Transverse colon (tissue), 4 donors: Measurements from ENCODE around the gene GNRHR. TPM values are rescaled to one million over a fixed set of nuclear protein-coding genes. Genes with fewer than 3 reads are reported as not detected.
"Not testable (repeated sequence)": the region's sequence is repeated elsewhere in the genome, so short reads cannot be mapped to it uniquely, and the experiment has no call there.

ENCODE experiments used
- DNase-seq: peaks from one replicate; pipeline ENCODE4 v3.0.0-alpha.2; 2019
- H3K27ac ChIP-seq, 4 donors: fragments of 200-600 bp; sonication (generic); 2 replicates each; pipeline ENCODE4 v1.5.1; 2016 to 2018; ENCODE audit warnings: inconsistent platforms in 4 of 4
- H3K27me3 ChIP-seq: fragments of 200-600 bp; sonication (generic); 2 replicates; pipeline ENCODE4 v1.5.1; 2017; ENCODE audit warnings: inconsistent platforms
- H3K36me3 ChIP-seq, 4 donors: fragments of 200-600 bp; sonication (generic); 2 replicates each; pipeline ENCODE4 v1.5.1; 2017 to 2019; ENCODE audit warnings: inconsistent platforms in 4 of 4
- H3K4me1 ChIP-seq, 4 donors: fragments of 200-600 bp; sonication (generic); 2 replicates each; pipeline ENCODE4 v1.5.1; 2017 to 2020; ENCODE audit warnings: inconsistent platforms in 4 of 4
- H3K4me3 ChIP-seq, 4 donors: fragments of 200-600 bp; sonication (generic); 1 replicate in 1 of 4; 2 replicates in 3 of 4; pipeline versions ENCODE4 v1.5.1 to v1.6.1; 2017 to 2019; ENCODE audit warnings: inconsistent platforms in 4 of 4
- H3K9me3 ChIP-seq, 2 donors: fragments of 200-600 bp; sonication (generic); 2 replicates each; pipeline ENCODE4 v1.5.1; 2017 to 2019; ENCODE audit warnings: inconsistent platforms in 2 of 2
- CTCF ChIP-seq, 5 experiments: fragments of 200-600 bp in 3 of 5; fragments of 450-650 bp in 2 of 5; sonication (generic) in 3 of 5; IDR thresholded peaks; 1 replicate in 2 of 5; 2 replicates in 3 of 5; pipeline ENCODE4 v1.5.1; 2016 to 2017; ENCODE audit warnings: antibody characterized with exemption in 5 of 5, inconsistent platforms in 3 of 5, mild to moderate bottlenecking in 2 of 5, moderate library complexity in 1 of 5
- EP300 ChIP-seq: sonication (generic); formaldehyde crosslinking; IDR thresholded peaks from one replicate; pipeline ENCODE4 v1.6.1; 2017; ENCODE audit warnings: antibody characterized with exemption, low read depth
- POLR2A ChIP-seq: fragments of 450-650 bp; IDR thresholded peaks from one replicate; pipeline ENCODE4 v1.6.1; 2016; ENCODE audit warnings: antibody characterized with exemption, mild to moderate bottlenecking, moderate library complexity
- POLR2AphosphoS5 ChIP-seq, 3 donors: sonication (generic); formaldehyde crosslinking; IDR thresholded peaks; one replicate each; pipeline ENCODE4 v1.6.1; 2016; ENCODE audit warnings: antibody characterized with exemption in 3 of 3
- WGBS, 2 donors: methylation state at CpG; one replicate each; pipeline ENCODE4 v1.1.5; 2018; ENCODE audit warnings: low coverage in 1 of 2; 5-methylcytosine and 5-hydroxymethylcytosine counted together
- in situ Hi-C, 4 donors: fragments of 200-750 bp; cut with MboI; loops; one replicate each; pipeline versions ENCODE4 v1.15.0 to v1.15.1; 2017; ENCODE audit warnings: low sequenced_read_pairs in 3 of 4, low pct_ligation_motif_present in 1 of 4, low pct_unique_long_range_greater_than_20kb in 1 of 4
- intact Hi-C: fragments of 100-400 bp; cut with DNase I; formaldehyde crosslinking; loops from one replicate; pipeline ENCODE4 v1.15.1; 2023; ENCODE audit warnings: low total_unique reads
- total RNA-seq, 4 donors: library from RNA; depleted of rRNA; stranded (reverse); fragments of >200 nt; gene quantifications; one replicate each; pipeline ENCODE4 v1.1.0, GENCODE V29; 2016

Gene GNRHR
- total RNA-seq, 4 donors from 2014 or later: not detected

GRCh38 chr4:67744561-67745283 is 9.5 kb downstream of the GNRHR start:
- DNase-seq: no peak
- Histone ChIP-seq H3K9me3 (no peaks in the 10 kb centered on the region), H3K36me3 (no peaks in the 10 kb centered on the region), H3K27ac (no peak overlapping the region), H3K27me3 (no peaks in the 10 kb centered on the region), H3K4me3 (no peak overlapping the region), H3K4me1 (no peaks in the 10 kb centered on the region)
- intact Hi-C loops: no loop called here
- in situ Hi-C loops: no loop called here
- no peak for TF ChIP-seq POLR2AphosphoS5 (IDR thresholded peaks at IDR 0.05)
- TF ChIP-seq POLR2A: no peak
- TF ChIP-seq CTCF (IDR thresholded peaks at IDR 0.05): no peak
- TF ChIP-seq EP300: no peak
- WGBS, 2 donors: 76% methylated on average over 4 of the region's 4 CpGs

GRCh38 chr4:67743194-67743593 is 11.0 kb downstream of the GNRHR start:
- H3K4me1 ChIP-seq: no peaks in the 10 kb centered on the region
- no peaks in the 10 kb centered on the region for H3K27me3 ChIP-seq
- intact Hi-C loops: no loop called here
- in situ Hi-C loops: no loop called here
- no peaks in the 10 kb centered on the region for H3K36me3 ChIP-seq
- 88% methylated on average over 3 of the region's 3 CpGs; no CpG with 5 or more reads in 1 of the 2 donors for WGBS, 2 donors
- no peak for DNase-seq
- H3K9me3 ChIP-seq: no peaks in the 10 kb centered on the region
- H3K4me3 ChIP-seq: no peak overlapping the region
- TF ChIP-seq POLR2AphosphoS5 (IDR thresholded peaks at IDR 0.05) (no peak), POLR2A (no peak), EP300 (no peak), CTCF (IDR thresholded peaks at IDR 0.05) (no peak)
- no peak overlapping the region for H3K27ac ChIP-seq

GRCh38 chr4:67736262-67736661 is 17.9 kb downstream of the GNRHR start:
- in situ Hi-C loops: no loop called here
- H3K4me1 ChIP-seq: no peaks in the 10 kb centered on the region
- H3K27ac ChIP-seq: no peak overlapping the region
- intact Hi-C loops: no loop called here
- DNase-seq: no peak
- no peaks in the 10 kb centered on the region for H3K9me3 ChIP-seq
- TF ChIP-seq CTCF (IDR thresholded peaks at IDR 0.05): no peak
- no peak for TF ChIP-seq POLR2A
- H3K27me3 ChIP-seq: no peaks in the 10 kb centered on the region
- WGBS, 2 donors: 96 to 100% methylated on average over 1 of the region's 1 CpG
- H3K4me3 ChIP-seq: no peak overlapping the region
- H3K36me3 ChIP-seq: no peaks in the 10 kb centered on the region

- H3K27me3 ChIP-seq: no peaks in the 10 kb centered on the region
- TF ChIP-seq POLR2A (no peak), CTCF (IDR thresholded peaks at IDR 0.05) (no peak), EP300 (no peak), POLR2AphosphoS5 (IDR thresholded peaks at IDR 0.05) (no peak)
- DNase-seq: no peak
- no peak overlapping the region for H3K4me3 ChIP-seq
- in situ Hi-C loops: no loop called here
- H3K27ac ChIP-seq: no peak overlapping the region
- no peaks in the 10 kb centered on the region for H3K36me3 ChIP-seq
- H3K4me1 ChIP-seq: no peaks in the 10 kb centered on the region
- intact Hi-C loops: no loop called here
- H3K9me3 ChIP-seq: no peaks in the 10 kb centered on the region
Observed at GRCh38 chr4:67735325-67735724, 18.9 kb downstream of the GNRHR start.

- DNase-seq, H3K27ac ChIP-seq, intact Hi-C loops, H3K9me3 ChIP-seq, H3K27me3 ChIP-seq, in situ Hi-C loops, H3K4me1 ChIP-seq, H3K4me3 ChIP-seq, H3K36me3 ChIP-seq: not testable (repeated sequence)
- 84 to 96% methylated on average over 3 of the region's 3 CpGs for WGBS, 2 donors
Observed at GRCh38 chr4:67730511-67730910, 23.7 kb downstream of the GNRHR start.
